Caki2 (cell line): ENCODE results near the gene CEP63. TPM values are rescaled to one million over a fixed set of nuclear protein-coding genes. Genes with fewer than 3 reads are reported as not detected.
"Not testable (repeated sequence)": the region's sequence is repeated elsewhere in the genome, so short reads cannot be mapped to it uniquely, and the experiment has no call there.

Experiments
- DNase-seq: peaks from one replicate; pipeline ENCODE4 v3.0.0-alpha.2; 2015; ENCODE audit warnings: low read depth
- in situ Hi-C: cut with HindIII; loops from 2 replicates; pipeline ENCODE4 v1.10.0; 2016; ENCODE audit warnings: low sequenced_read_pairs, low pct_unique_long_range_greater_than_20kb, mixed read lengths
- total RNA-seq: library from RNA; depleted of rRNA; stranded (reverse); fragments of >200 nt; shearing (Covaris generic); gene quantifications from 2 replicates; pipeline ENCODE4 v1.2.3, GENCODE V29; 2014; ENCODE audit warnings: low replicate concordance

The CEP63 gene
- total RNA-seq, 1 experiment from 2014 or later, result 13.8 TPM

GRCh38 chr3:134544316-134544715 is 58.5 kb downstream of the CEP63 start:
- no peak for DNase-seq
- in situ Hi-C loops, result no loop called here

- DNase-seq, in situ Hi-C loops: not testable (repeated sequence)
Observed at GRCh38 chr3:134544783-134545182, 58.9 kb downstream of the CEP63 start.

GRCh38 chr3:134545818-134546217 is 60.0 kb downstream of the CEP63 start:
- in situ Hi-C loops, result no loop called here
- DNase-seq, result no peak

GRCh38 chr3:134552784-134553183 is 66.9 kb downstream of the CEP63 start:
- in situ Hi-C loops, result no loop called here
- no peak for DNase-seq

GRCh38 chr3:134559591-134559990 is 73.7 kb downstream of the CEP63 start:
- in situ Hi-C loops, result loop anchor here (5.0 kb wide), 1 partner anchor 42 kb away; no protein-coding TSS in a partner anchor
- DNase-seq, result no peak

- in situ Hi-C loops, result no loop called here
- no peak for DNase-seq
Observed at GRCh38 chr3:134562055-134562454, 76.2 kb downstream of the CEP63 start.

GRCh38 chr3:134563601-134564000 is 77.7 kb downstream of the CEP63 start:
- in situ Hi-C loops, result no loop called here
- DNase-seq, result no peak

GRCh38 chr3:134564991-134565390 is 79.1 kb downstream of the CEP63 start:
- DNase-seq, result no peak
- in situ Hi-C loops, result no loop called here

GRCh38 chr3:134567605-134568004 is 81.7 kb downstream of the CEP63 start:
- in situ Hi-C loops, result no loop called here
- DNase-seq, result peak; percentile 59

GRCh38 chr3:134568790-134569189 is 82.9 kb downstream of the CEP63 start:
- in situ Hi-C loops, result no loop called here
- DNase-seq, result no peak

GRCh38 chr3:134569899-134570298 is 84.0 kb downstream of the CEP63 start:
- in situ Hi-C loops, DNase-seq: not testable (repeated sequence)

- in situ Hi-C loops, result no loop called here
Observed at GRCh38 chr3:134576426-134576825, 90.6 kb downstream of the CEP63 start.

GRCh38 chr3:134576831-134577230 is 91.0 kb downstream of the CEP63 start:
- in situ Hi-C loops, result no loop called here
- DNase-seq, result no peak

More at GRCh38 chr3:134576426-134576825, 90.6 kb downstream of the CEP63 start:
- no peak for DNase-seq

GRCh38 chr3:134579141-134579665 is 93.3 kb downstream of the CEP63 start:
- no peak for DNase-seq
- in situ Hi-C loops, result no loop called here

- no peak for DNase-seq
- in situ Hi-C loops, result no loop called here
Observed at GRCh38 chr3:134590766-134591165, 104.9 kb downstream of the CEP63 start.

GRCh38 chr3:134592806-134593205 is 106.9 kb downstream of the CEP63 start:
- in situ Hi-C loops, result no loop called here
- no peak for DNase-seq

GRCh38 chr3:134594331-134594741 is 108.5 kb downstream of the CEP63 start:
- in situ Hi-C loops, result no loop called here
- DNase-seq, result no peak

- DNase-seq, in situ Hi-C loops: not testable (repeated sequence)
Observed at GRCh38 chr3:134594986-134595385, 109.1 kb downstream of the CEP63 start.

GRCh38 chr3:134597390-134597970 is 111.6 kb downstream of the CEP63 start:
- no peak for DNase-seq
- in situ Hi-C loops, result no loop called here
